AG09319 (cell line): ENCODE results near the gene ARF6.
"Not testable (repeated sequence)": the region's sequence is repeated elsewhere in the genome, so short reads cannot be mapped to it uniquely, and the experiment has no call there.

Experiments used
- DNase-seq: peaks from one replicate; pipeline ENCODE4 v3.0.0-alpha.2; 2010; ENCODE audit warnings: low read depth; ENCODE audit errors: extremely low read depth
- CTCF ChIP-seq: IDR thresholded peaks from 2 replicates; pipeline ENCODE4 v1.5.1; 2011; ENCODE audit warnings: low read depth, mild to moderate bottlenecking, inconsistent platforms, low read length, moderate library complexity

Gene ARF6

GRCh38 chr14:49892301-49892635 lies 614 bp upstream of the ARF6 start:
- peak; percentile 58 for DNase-seq
- no peak for TF ChIP-seq CTCF

GRCh38 chr14:49893309-49894213 lies 679 bp downstream of the ARF6 start:
- TF ChIP-seq CTCF, result no peak
- DNase-seq, result peak; percentile 15

GRCh38 chr14:49894214-49895107 lies 1.6 kb downstream of the ARF6 start:
- DNase-seq, result not testable (repeated sequence)

GRCh38 chr14:49895480-49895879 lies 2.6 kb downstream of the ARF6 start:
- no peak for DNase-seq
- no peak for TF ChIP-seq CTCF

- DNase-seq, result not testable (repeated sequence)
Observed at GRCh38 chr14:49896272-49896671, 3.4 kb downstream of the ARF6 start.

- DNase-seq, result no peak
- no peak for TF ChIP-seq CTCF
Observed at GRCh38 chr14:49896966-49897365, 4.1 kb downstream of the ARF6 start.

GRCh38 chr14:49897414-49897813 lies 4.5 kb downstream of the ARF6 start:
- DNase-seq, result no peak
- no peak for TF ChIP-seq CTCF

- no peak for TF ChIP-seq CTCF
- no peak for DNase-seq
Observed at GRCh38 chr14:49897965-49898364, 5.1 kb downstream of the ARF6 start.
